K562 (cell line): Measurements from ENCODE around the gene TRIM45. TPM values are rescaled to one million over a fixed set of nuclear protein-coding genes. Genes with fewer than 3 reads are reported as not detected.

Experiments used
- ATF1 ChIP-seq, 2 experiments: fragments of 450-650 bp in 1 of 2; IDR thresholded peaks; 2 replicates each; pipeline ENCODE4 v1.6.1; 2016; ENCODE audit warnings: missing compliant biosample characterization in 1 of 2, missing genetic modification characterization in 1 of 2
- CTBP1 ChIP-seq: fragments of 450-650 bp; IDR thresholded peaks from 2 replicates; pipeline ENCODE4 v1.6.1; 2016; ENCODE audit warnings: borderline replicate concordance
- PTBP1 ChIP-seq: fragments of 200-400 bp; formaldehyde crosslinking; IDR thresholded peaks from 2 replicates; pipeline ENCODE4 v1.6.1; 2017; ENCODE audit warnings: low read depth, low read length
- RAD21 ChIP-seq, 2 experiments: fragments of 250-450 bp in 1 of 2; fragments of 450-650 bp in 1 of 2; sonication (Bioruptor Pico) in 1 of 2; formaldehyde crosslinking in 1 of 2; IDR thresholded peaks in 1 of 2; conservative IDR thresholded peaks in 1 of 2; 2 replicates each; pipeline versions ENCODE4 v1.4.0 to v1.8.0; 2020 to 2022; ENCODE audit warnings: mild to moderate bottlenecking in 2 of 2, moderate library complexity in 1 of 2
- RBFOX2 ChIP-seq: fragments of 200-400 bp; formaldehyde crosslinking; IDR thresholded peaks from 2 replicates; pipeline ENCODE4 v1.6.1; 2017; ENCODE audit warnings: low read depth, mild to moderate bottlenecking, low read length, moderate library complexity
- SLC30A9 ChIP-seq: fragments of 250-450 bp; sonication (Bioruptor Pico); IDR thresholded peaks from 2 replicates; pipeline ENCODE4 v1.8.0; 2022; ENCODE audit warnings: mild to moderate bottlenecking, moderate library complexity
- SRSF1 ChIP-seq: fragments of 200-400 bp; formaldehyde crosslinking; IDR thresholded peaks from 2 replicates; pipeline ENCODE4 v1.6.1; 2017; ENCODE audit warnings: mild to moderate bottlenecking, low read depth, low read length, moderate library complexity
- TAL1 ChIP-seq: fragments of 450-650 bp; IDR thresholded peaks from 2 replicates; pipeline ENCODE4 v1.6.1; 2016; ENCODE audit warnings: mild to moderate bottlenecking
- ZBTB7A ChIP-seq: IDR thresholded peaks from 2 replicates; pipeline ENCODE4 v1.6.1; 2011; ENCODE audit warnings: low read depth, mild to moderate bottlenecking, low read length, moderate library complexity, borderline replicate concordance; ENCODE audit not compliant: control insufficient read depth
- ZBTB8A ChIP-seq: fragments of 450-650 bp; IDR thresholded peaks from 2 replicates; pipeline ENCODE4 v1.6.1; 2018; ENCODE audit warnings: mild to moderate bottlenecking, moderate library complexity; ENCODE audit not compliant: partially characterized antibody
- ZFP1 ChIP-seq: fragments of 450-650 bp; formaldehyde crosslinking; IDR thresholded peaks from 2 replicates; pipeline ENCODE4 v1.4.0; 2020; ENCODE audit warnings: mild to moderate bottlenecking, mixed read lengths
- ZNF324 ChIP-seq: fragments of 250-450 bp; sonication (Bioruptor Pico); IDR thresholded peaks from 2 replicates; pipeline ENCODE4 v1.4.0; 2020; ENCODE audit warnings: mild to moderate bottlenecking
- ZNF431 ChIP-seq: sonication (generic); formaldehyde crosslinking; IDR thresholded peaks from 2 replicates; pipeline ENCODE4 v1.8.0; 2022; ENCODE audit warnings: mild to moderate bottlenecking, missing genetic modification reagents
- ZNF551 ChIP-seq: fragments of 250-450 bp; sonication (Bioruptor Pico); IDR thresholded peaks from 2 replicates; pipeline ENCODE4 v1.5.0; 2021; ENCODE audit warnings: mild to moderate bottlenecking, moderate library complexity
- ZNF785 ChIP-seq: fragments of 250-450 bp; sonication (Bioruptor Pico); IDR thresholded peaks from 2 replicates; pipeline ENCODE4 v1.4.0; 2020; ENCODE audit warnings: mild to moderate bottlenecking
- polyA plus RNA-seq, 8 experiments: library from polyadenylated mRNA; depleted of rRNA in 4 of 8; stranded (reverse) in 5 of 8; unstranded in 3 of 8; fragments of >200 nt; fragmentation: Nextera tagmentation in 2 of 8; fragmentation: Illumina TruSeq in 1 of 8; extraction: Ambion mirVana in 2 of 8; extraction: Trizol in 1 of 8; gene quantifications; 2 replicates each; pipeline versions ENCODE4 v1.2.1 to v1.2.3, GENCODE V29; 2011 to 2014; ENCODE audit warnings: inconsistent platforms in 1 of 8, missing spikeins in 1 of 8
- total RNA-seq, 7 experiments: library from RNA; depleted of rRNA in 6 of 7; stranded (reverse); fragments of >200 nt in 6 of 7; fragmentation: Illumina TruSeq in 2 of 7; extraction: Trizol in 2 of 7; gene quantifications; 2 replicates each; pipeline versions ENCODE4 v1.2.1 to v1.2.3, GENCODE V29; 2011 to 2021; ENCODE audit warnings: low replicate concordance in 1 of 7
- TF ChIP-seq, protein P1 (sequence below): fragments of 450-650 bp; IDR thresholded peaks from 2 replicates; pipeline ENCODE4 v1.6.1; 2017; ENCODE audit warnings: antibody characterized with exemption
- TF ChIP-seq, protein P2 (sequence below), 2 experiments: fragments of 450-650 bp; IDR thresholded peaks; 2 replicates each; pipeline ENCODE4 v1.6.1; 2016
- TF ChIP-seq, protein P3 (sequence below): sonication (generic); formaldehyde crosslinking; IDR thresholded peaks from 2 replicates; pipeline ENCODE4 v1.8.1; 2023; ENCODE audit warnings: mild to moderate bottlenecking, missing genetic modification reagents
- TF ChIP-seq, protein P4 (sequence below), 2 experiments: IDR thresholded peaks in 1 of 2; conservative IDR thresholded peaks in 1 of 2; 2 replicates each; pipeline ENCODE4 v1.6.1; 2016; ENCODE audit warnings: low read depth in 2 of 2, mild to moderate bottlenecking in 1 of 2, missing compliant biosample characterization in 1 of 2, missing genetic modification characterization in 1 of 2, moderate library complexity in 1 of 2

Gene TRIM45
- total and polyA plus RNA-seq, 9 of the 15 experiments (the other 6 are each of a cell fraction or from before 2014, with no cell fraction given): 1.9 to 6.2 (median 3.6) TPM

DNA sequence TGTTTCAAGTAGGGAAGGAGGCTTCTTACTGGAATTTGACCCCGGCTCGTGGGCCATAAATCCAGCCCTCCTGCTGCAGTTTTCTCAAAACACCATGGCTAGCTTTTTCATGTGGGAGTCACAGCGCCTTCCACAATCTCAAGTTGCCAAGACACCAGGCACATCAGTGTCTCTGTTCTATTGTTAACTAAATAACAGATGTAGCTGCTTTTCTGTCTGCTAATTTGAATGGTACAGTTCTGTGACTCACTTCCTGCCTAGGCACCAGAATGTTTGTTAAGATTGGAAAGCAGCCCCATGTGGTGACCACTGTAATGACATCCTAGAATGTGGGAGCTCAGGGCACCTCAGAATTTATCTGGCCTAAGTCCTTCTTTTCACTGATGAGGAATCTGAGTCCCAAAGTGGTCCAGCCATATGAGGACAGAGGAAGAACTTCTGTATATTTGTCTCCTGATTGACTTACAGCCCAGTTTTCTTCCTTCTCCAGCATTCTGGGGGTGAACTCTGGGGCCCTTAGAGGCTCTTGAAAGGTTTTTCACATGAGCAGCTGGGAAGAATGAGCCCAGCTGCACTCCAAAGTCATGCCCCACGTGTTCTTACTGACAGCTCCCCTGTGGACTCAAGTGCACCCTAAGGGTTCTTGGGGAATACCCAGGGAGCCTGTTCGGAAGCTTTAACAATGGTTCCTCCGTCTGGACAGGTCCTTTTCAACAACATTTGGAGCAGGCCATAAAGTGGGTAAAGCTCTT lies 27.5 kb downstream of the TRIM45 start (continued):
- TF ChIP-seq, protein P1, sequence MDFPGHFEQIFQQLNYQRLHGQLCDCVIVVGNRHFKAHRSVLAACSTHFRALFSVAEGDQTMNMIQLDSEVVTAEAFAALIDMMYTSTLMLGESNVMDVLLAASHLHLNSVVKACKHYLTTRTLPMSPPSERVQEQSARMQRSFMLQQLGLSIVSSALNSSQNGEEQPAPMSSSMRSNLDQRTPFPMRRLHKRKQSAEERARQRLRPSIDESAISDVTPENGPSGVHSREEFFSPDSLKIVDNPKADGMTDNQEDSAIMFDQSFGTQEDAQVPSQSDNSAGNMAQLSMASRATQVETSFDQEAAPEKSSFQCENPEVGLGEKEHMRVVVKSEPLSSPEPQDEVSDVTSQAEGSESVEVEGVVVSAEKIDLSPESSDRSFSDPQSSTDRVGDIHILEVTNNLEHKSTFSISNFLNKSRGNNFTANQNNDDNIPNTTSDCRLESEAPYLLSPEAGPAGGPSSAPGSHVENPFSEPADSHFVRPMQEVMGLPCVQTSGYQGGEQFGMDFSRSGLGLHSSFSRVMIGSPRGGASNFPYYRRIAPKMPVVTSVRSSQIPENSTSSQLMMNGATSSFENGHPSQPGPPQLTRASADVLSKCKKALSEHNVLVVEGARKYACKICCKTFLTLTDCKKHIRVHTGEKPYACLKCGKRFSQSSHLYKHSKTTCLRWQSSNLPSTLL: no peak
- TF ChIP-seq SRSF1 (no peak), ZNF431 (CRISPR knock-in tag) (no peak), ATF1 (CRISPR knock-in tag; IDR thresholded peaks at IDR 0.05) (no peak), ATF1 (tag; IDR thresholded peaks at IDR 0.05) (0 out of 2 replicates have a peak, but pooled peaks have one; percentile 2), RAD21 (CRISPR knock-in tag; conservative IDR thresholded peaks at IDR 0.05 in 1 of 2, IDR thresholded peaks at IDR 0.05 in 1 of 2) (peak in 1 of 2 experiments; percentile 32; a peak in 2 of 4 replicates), RBFOX2 (no peak), ZFP1 (CRISPR knock-in tag) (no peak), ZNF551 (CRISPR knock-in tag) (no peak), PTBP1 (no peak), SLC30A9 (CRISPR knock-in tag) (no peak), TAL1 (peak; percentile 16; the same call in 1 of the 2 replicates), ZNF324 (CRISPR knock-in tag) (no peak), CTBP1 (no peak), ZBTB8A (no peak), ZBTB7A (no peak), ZNF785 (CRISPR knock-in tag) (no peak)
- TF ChIP-seq, protein P2, sequence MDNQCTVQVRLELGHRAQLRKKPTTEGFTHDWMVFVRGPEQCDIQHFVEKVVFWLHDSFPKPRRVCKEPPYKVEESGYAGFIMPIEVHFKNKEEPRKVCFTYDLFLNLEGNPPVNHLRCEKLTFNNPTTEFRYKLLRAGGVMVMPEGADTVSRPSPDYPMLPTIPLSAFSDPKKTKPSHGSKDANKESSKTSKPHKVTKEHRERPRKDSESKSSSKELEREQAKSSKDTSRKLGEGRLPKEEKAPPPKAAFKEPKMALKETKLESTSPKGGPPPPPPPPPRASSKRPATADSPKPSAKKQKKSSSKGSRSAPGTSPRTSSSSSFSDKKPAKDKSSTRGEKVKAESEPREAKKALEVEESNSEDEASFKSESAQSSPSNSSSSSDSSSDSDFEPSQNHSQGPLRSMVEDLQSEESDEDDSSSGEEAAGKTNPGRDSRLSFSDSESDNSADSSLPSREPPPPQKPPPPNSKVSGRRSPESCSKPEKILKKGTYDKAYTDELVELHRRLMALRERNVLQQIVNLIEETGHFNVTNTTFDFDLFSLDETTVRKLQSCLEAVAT (IDR thresholded peaks at IDR 0.05): no peak
- TF ChIP-seq, protein P3, sequence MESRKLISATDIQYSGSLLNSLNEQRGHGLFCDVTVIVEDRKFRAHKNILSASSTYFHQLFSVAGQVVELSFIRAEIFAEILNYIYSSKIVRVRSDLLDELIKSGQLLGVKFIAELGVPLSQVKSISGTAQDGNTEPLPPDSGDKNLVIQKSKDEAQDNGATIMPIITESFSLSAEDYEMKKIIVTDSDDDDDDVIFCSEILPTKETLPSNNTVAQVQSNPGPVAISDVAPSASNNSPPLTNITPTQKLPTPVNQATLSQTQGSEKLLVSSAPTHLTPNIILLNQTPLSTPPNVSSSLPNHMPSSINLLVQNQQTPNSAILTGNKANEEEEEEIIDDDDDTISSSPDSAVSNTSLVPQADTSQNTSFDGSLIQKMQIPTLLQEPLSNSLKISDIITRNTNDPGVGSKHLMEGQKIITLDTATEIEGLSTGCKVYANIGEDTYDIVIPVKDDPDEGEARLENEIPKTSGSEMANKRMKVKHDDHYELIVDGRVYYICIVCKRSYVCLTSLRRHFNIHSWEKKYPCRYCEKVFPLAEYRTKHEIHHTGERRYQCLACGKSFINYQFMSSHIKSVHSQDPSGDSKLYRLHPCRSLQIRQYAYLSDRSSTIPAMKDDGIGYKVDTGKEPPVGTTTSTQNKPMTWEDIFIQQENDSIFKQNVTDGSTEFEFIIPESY (CRISPR knock-in tag): peak; percentile 15; the same call in 1 of the 2 replicates
- TF ChIP-seq, protein P4, sequence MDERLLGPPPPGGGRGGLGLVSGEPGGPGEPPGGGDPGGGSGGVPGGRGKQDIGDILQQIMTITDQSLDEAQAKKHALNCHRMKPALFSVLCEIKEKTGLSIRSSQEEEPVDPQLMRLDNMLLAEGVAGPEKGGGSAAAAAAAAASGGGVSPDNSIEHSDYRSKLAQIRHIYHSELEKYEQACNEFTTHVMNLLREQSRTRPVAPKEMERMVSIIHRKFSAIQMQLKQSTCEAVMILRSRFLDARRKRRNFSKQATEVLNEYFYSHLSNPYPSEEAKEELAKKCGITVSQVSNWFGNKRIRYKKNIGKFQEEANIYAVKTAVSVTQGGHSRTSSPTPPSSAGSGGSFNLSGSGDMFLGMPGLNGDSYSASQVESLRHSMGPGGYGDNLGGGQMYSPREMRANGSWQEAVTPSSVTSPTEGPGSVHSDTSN (CRISPR knock-in tag; IDR thresholded peaks at IDR 0.05; ENCODE audit: low read depth): no peak
- TF ChIP-seq, protein P4 (tag; conservative IDR thresholded peaks at IDR 0.05; ENCODE audit: low read depth): no peak
